Activated gamma-delta T cell (primary cell): ENCODE data around the gene TSTD2.
"Not testable (repeated sequence)": the region's sequence is repeated elsewhere in the genome, so short reads cannot be mapped to it uniquely, and the experiment has no call there.

Experiments used
- DNase-seq: peaks from one replicate; lab custom pipeline; 2025; lab: John Stamatoyannopoulos, UW

The TSTD2 gene

GRCh38 chr9:97630591-97630990 lies 2.6 kb downstream of the TSTD2 start:
- no peak for DNase-seq

GRCh38 chr9:97629156-97629555 lies 4.0 kb downstream of the TSTD2 start:
- DNase-seq, result no peak

DNA sequence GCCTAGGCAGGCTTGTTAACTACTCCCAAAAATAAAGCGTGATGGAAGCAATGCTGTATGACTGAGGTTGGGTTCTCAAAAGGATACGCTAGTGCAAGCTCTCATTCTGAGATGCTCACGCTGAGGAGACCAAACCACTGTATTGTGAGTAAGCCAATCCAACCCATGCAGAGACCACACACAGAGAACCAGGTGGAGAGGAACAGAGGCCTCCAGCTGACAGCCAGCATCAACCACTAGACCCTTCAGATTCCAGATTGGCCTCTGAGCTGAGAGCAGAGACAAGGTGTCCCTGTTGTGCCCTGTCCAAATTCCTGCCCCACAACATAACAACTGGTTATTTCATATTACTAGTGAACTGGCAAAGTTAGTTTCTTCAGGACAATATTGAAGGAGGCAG lies 4.5 kb downstream of the TSTD2 start:
- no peak for DNase-seq

DNA sequence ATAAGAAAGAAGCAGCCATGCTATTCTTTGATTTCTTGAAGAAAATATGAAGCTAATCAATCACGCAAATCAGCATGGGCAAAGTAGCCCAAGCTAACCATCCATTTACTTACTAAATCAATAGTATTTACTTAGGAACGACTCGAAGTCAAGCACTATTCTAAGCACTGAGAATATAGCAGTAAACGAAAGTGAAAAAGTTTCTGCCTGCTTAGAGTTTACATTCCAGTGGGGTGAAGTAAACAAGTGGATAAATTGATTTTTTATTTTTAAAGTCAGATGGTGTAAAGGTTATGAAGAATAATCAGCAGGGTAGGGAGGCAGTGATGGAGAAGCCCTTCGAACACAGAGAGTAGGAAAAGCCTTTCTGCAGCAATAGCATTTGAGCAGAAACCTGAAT lies 5.5 kb downstream of the TSTD2 start:
- no peak for DNase-seq

DNA sequence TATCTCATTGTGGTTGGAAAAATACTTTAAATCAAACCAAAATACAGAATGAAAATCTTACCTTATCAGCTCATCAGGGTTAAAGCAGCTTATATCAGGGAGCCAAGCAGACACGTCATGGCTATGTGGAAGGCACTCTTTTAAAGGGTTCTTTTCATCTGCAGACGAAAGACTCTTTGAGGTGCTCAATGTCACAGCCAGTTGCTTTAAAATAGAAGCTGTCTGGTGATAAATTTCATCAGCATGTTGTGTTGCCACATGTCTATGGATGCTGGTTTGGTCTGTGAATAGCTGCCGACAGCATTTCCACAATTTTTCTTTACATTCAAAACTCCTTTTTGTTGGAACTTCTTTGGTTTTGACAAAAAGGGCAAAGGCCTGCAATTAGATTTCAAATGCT lies 7.5 kb downstream of the TSTD2 start:
- DNase-seq, result no peak

DNA sequence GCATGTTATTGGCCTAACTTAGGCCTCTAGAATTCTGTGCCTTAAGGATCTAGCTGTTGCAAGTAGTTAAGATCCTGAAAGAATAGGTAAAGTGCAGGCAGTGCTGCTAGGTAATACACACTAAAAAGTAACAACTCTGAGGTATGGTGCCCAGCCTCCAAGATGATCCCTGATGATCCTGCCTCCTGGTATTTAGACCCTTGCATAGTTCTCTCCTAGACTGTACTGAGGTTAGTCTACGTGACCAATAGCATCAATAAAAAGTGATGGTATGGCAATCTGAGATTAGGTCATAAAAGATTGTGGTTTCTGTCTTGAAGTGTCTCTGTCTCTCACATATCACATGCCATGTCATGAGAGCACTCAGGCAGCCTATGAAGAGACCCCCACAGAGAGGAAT lies 9.2 kb downstream of the TSTD2 start:
- DNase-seq, result no peak

GRCh38 chr9:97622483-97622882 lies 10.7 kb downstream of the TSTD2 start:
- not testable (repeated sequence) for DNase-seq

DNA sequence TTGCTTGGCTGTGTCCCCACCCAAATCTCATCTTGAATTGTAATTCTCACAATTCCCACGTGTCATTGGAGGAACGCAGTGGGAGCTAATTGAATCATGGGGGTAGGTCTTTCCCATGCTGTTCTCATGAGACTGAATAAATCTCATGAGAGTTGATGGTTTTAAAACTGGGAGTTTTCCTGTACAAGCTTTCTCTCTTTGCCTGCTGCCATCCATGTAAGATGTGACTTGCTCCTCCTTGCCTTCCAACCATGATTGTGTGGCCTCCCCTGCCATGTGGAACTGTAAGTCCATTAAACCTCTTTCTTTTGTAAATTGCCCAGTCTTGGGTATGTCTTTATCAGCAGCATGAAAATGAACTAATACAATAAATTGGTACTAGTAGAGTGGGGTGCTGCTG lies 13.1 kb downstream of the TSTD2 start:
- DNase-seq, result not testable (repeated sequence)

GRCh38 chr9:97617939-97618416 lies 15.2 kb downstream of the TSTD2 start:
- DNase-seq, result no peak

DNA sequence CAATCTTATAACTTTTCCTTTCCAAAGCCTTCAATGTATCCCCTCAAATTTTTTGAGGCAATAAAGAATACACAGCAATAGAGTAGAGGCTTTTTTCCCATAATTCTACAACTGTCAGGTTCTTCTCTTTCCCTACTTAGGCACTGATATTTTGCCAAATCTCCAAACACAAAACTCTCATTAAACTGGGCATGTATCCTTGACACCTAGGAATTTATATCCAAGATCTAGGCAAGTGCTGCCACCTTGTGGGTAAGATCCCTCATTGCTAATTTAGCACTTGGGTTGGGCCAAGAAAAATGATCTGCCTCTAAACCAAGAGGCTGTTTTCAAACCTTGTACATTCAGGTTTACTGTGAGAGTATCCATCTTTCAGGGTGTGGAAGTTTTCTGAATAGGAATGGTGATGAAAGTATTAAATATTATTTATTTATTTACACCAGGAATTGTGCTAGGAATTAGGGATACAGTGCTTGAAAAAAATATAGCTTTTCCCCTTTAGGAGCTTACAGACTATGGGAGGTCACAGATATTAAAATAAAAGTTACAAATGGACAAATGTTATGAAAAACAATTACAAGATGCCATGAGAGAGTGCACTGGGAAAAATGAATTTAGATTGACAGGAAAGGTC lies 17.6 kb downstream of the TSTD2 start:
- DNase-seq, result no peak

DNA sequence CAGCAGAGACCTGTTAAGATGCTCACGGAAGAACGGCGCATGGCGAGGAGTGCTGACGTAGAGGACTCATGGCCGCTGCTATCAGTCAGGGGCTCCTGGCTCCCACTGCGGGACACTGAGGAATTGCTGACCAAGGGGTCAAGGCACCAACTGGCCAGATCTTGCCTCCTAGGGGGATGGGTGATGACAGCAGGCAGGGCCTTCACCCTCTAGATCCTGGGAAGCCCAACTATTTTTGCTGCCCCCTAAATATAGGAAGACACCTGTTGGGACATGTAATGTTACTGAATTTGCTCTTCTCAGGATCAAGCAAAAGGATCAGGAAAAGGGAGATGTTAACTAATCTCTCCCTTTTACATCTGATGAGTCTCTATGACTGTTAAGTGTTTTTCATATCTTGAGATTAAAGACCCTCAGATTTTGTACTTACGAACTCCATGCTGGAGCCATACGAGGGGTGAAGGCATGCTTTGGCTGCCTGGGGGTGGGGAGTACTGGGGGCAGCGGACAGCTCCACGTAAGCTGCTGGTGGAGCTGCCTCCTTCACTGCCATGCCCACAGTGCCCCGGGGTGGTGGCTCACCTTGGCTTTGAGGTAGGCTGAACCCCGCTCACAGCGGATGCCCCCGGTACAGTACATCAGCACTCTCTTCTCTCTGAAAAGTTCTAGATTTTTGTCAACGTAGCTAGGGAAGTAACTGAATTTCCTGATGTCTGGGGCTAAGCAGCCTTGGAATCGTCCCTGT lies 28.1 kb downstream of the TSTD2 start:
- no peak for DNase-seq

DNA sequence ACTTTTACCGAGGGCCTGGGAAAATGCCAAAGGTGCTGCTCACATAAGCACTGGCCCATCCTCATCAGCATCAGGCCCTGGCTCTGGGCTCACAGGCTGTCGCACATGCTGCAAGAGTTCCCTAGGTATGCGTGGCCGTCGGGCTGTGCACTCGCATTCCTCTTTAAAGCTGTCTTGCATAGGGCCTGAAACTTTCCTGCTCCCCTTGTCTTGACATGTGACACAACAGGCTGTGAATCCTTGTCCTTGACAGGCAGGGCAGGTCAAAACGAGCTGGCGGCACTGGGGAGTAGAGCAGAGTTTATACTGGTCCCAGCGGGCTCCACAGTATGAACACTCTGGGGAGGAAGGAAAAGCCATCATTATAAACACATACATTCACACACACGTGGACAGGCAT lies 30.7 kb downstream of the TSTD2 start:
- no peak for DNase-seq

- no peak for DNase-seq
Observed at GRCh38 chr9:97601228-97601898, 31.8 kb downstream of the TSTD2 start.

GRCh38 chr9:97600531-97601227 lies 32.5 kb downstream of the TSTD2 start:
- DNase-seq, result no peak

- no peak for DNase-seq
Observed at GRCh38 chr9:97599314-97599846, 33.8 kb downstream of the TSTD2 start.

DNA sequence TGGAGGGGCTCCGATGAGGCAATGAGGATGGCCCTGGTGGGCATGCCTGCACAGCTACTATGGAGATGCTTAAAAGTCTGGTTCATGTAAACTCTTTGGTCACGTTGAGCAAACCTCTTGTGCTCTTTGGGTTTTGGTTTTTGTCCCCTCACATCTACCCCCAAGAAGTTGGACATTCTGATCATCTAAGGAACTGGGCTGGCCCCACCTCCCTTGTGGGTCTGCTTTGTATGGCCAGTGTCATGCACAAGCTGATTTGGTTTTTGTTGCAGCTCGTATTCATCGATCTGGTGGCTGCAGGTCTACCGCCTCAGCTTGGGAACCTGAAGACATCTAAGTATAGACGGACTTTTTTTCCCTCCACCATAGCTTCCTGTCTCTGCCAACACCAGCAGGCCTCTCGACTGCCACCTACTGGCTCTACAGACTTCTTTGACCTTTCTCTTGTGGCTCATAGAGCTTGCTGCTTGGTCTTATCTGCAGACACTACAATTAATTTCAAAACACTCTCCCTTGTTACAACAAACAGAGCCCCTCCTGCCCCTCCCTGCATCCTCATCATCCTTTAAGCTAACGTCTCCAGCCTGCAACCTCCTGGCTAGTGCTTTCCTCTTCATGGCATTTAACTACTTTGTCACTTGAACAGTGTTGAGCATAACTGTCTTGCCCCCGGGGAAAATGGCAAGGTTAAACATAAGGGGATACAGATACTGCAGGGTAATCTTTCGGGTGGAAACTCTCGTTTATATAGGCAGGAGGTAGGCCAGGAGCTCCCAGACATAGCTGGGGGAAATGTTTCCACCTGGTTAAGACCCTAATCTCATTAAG lies 34.5 kb downstream of the TSTD2 start:
- no peak for DNase-seq

DNA sequence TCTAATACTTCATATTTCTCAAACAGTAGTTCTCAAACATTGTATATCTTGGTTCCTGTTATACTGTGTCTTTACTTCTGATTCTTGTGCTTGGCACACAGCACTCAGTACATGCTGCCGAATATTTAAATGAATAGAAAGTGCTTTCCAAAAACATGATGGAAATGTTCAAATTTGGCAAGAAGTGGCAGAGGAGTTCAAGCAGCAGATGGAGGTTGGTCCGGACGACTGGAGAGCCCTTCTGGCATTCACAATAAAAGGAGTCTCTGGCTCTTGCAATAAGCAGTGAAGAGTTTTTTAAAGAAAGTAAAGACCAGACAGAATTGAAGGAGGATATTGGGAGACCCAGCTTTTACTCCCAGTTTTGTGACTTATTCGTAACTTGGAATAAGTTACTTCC lies 36.3 kb downstream of the TSTD2 start:
- DNase-seq, result no peak

DNA sequence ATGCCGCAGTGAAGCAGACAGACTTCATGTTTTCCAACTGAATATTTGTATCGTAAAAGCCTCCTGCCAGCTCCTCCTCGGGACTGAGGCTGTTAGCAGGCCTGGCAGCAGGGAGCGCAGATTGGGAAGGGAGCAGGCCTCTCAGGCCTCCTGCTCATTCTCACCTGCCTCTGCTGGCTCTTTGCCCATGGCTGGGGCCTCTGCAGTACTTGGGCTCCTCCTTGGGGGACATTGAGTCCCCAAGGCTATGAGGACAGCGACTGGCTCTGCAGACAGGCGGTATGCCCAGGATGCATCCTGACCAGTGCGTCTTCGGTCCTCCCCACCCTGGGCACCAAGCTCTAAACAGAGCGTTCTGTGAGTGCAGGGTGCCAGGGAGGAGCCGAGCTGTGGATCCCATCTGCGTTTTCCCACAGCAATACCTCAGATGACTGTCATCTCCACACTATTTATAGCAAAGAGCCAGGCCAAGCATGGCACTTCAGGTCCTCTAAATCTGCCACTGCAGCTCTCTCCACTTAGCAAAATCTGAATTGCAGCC lies 38.7 kb downstream of the TSTD2 start:
- DNase-seq, result no peak

DNA sequence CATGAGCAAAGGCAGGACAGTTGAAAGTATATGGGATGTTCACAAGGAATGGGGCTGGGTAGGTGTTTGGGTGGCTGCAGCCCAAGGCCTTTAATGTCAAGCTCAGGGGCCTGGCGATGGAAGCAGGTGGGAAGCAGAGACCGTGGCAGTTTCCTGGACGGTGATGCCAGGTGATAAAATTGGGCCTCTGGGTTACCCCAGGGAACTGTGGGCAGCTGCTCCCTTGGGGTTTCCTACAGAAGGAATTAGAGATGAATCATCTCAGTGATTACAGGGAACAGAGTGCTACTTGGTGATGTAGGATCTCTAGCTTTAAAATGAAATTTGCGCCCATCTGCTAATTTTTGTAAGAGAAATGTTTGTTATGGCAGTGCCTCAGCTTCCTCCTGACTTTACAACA lies 39.2 kb downstream of the TSTD2 start:
- DNase-seq, result no peak

DNA sequence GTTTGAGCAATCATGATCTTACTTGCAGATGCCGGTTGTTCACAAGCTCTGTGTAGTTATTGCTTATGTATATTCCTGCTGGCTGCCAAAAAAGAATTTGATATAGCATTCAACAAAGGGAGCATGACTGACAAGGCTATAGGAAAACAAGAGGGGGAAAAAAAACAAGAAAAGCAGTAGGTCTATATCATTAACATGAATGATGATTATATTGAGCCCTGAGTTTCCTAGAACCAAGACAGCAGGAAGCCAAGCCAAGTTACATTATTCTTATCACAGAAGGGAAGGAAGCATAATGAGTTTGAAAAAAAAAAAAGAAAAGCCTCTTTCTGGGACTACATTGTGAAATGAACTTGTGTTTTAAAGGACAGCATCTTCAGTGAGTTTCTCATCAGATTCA lies 41.0 kb downstream of the TSTD2 start:
- no peak for DNase-seq

- no peak for DNase-seq
Observed at GRCh38 chr9:97591535-97591934, 41.6 kb downstream of the TSTD2 start.
